ENCODE data around the gene ROR1. TPM values are rescaled to one million over a fixed set of nuclear protein-coding genes. Genes with fewer than 3 reads are reported as not detected.

Gene ROR1
- total and polyA plus RNA-seq, 2 donors (not counting 3 experiments of a cell fraction or from before 2014, with no cell fraction given) = 2.6 to 3.5 TPM

GRCh38 chr1:63738772-63739171 lies 35.0 kb upstream of the ROR1 start:
- DNase-seq (ENCODE audit: low read depth, low spot score) = no peak
- Histone ChIP-seq H4K20me1 (replicated peaks; ENCODE audit: control insufficient read depth, extremely low read depth, insufficient read depth, low read length) (no peaks in the 10 kb centered on the region), H3K79me2 (ENCODE audit: control insufficient read depth, insufficient read depth, low read length) (no peaks in the 10 kb centered on the region), H3K9me3 (replicated peaks; ENCODE audit: control insufficient read depth, insufficient read depth, low read length) (no peaks in the 10 kb centered on the region), H3K4me2 (ENCODE audit: insufficient read depth, low read length) (no peak overlapping the region), H3K27me3 (ENCODE audit: control insufficient read depth in 2 of 2, insufficient read depth in 2 of 2, low read length in 2 of 2) (no peaks in the 10 kb centered on the region), H3K4me1 (ENCODE audit: control insufficient read depth, extremely low read depth, insufficient read depth, low read length) (no peaks in the 10 kb centered on the region), H3K36me3 (ENCODE audit: control insufficient read depth in 2 of 2, extremely low read depth in 1 of 2, insufficient read depth in 2 of 2, low read length in 2 of 2) (no peaks in the 10 kb centered on the region), H3K27ac (ENCODE audit: insufficient read depth, low read depth, low read length) (no peak overlapping the region), H3K4me3 (replicated peaks in 1 of 3; ENCODE audit: insufficient read depth in 1 of 3, low read depth in 1 of 3, low read length in 3 of 3) (no peak overlapping the region), H3K9me1 (replicated peaks; ENCODE audit: control insufficient read depth, extremely low read depth, insufficient read depth, low read length) (no peaks in the 10 kb centered on the region), H3K9ac (replicated peaks; ENCODE audit: extremely low read depth, insufficient read depth, low read length) (no peak overlapping the region), H2AFZ (ENCODE audit: low read depth, low read length) (no peak overlapping the region)
- dilution Hi-C loops (cut with MboI; ENCODE audit: extremely low pct_ligation_motif_present, low sequenced_read_pairs) = no loop called here
- FAIRE-seq = no peak
- ChIA-PET CTCF (interaction anchor here (0.8 to 1.5 kb wide), 2 partner anchors 47 to 398 kb away, joined by 4 read pairs; no protein-coding TSS in a partner anchor), POLR2A (no interaction called here)
- TF ChIP-seq CTCF (IDR thresholded peaks at IDR 0.05; ENCODE audit: extremely low read depth in 1 of 2, insufficient read depth in 1 of 2, low read depth in 1 of 2, low read length in 2 of 2) (no peak), MYC (IDR thresholded peaks at IDR 0.05; ENCODE audit: low read depth, low read length) (no peak), POLR2A (IDR thresholded peaks at IDR 0.05; ENCODE audit: low read depth, low read length) (no peak), FOS (IDR thresholded peaks at IDR 0.05; ENCODE audit: borderline replicate concordance, insufficient read depth, low read length) (no peak), POLR2AphosphoS5 (IDR thresholded peaks at IDR 0.05; ENCODE audit: insufficient read depth, low read depth, low read length) (no peak), EZH2 (IDR thresholded peaks at IDR 0.05; ENCODE audit: borderline replicate concordance, low read depth, low read length, severe bottlenecking) (no peak)
- intact Hi-C loops (cut with micrococcal nuclease) = no loop called here
- BruUV-seq (replicated peaks) = no TSS peak

GRCh38 chr1:63739452-63739851 lies 34.4 kb upstream of the ROR1 start:
- TF ChIP-seq MAX (IDR thresholded peaks at IDR 0.05; ENCODE audit: insufficient read depth, insufficient read length) (no peak), EZH2 (IDR thresholded peaks at IDR 0.05; ENCODE audit: borderline replicate concordance, low read depth, low read length, severe bottlenecking) (no peak), POLR2A (IDR thresholded peaks at IDR 0.05; ENCODE audit: low read depth, low read length) (no peak), POLR2AphosphoS5 (IDR thresholded peaks at IDR 0.05; ENCODE audit: insufficient read depth, low read depth, low read length) (no peak), JUN (IDR thresholded peaks at IDR 0.05; ENCODE audit: borderline replicate concordance, insufficient read depth, insufficient read length, low read depth) (no peak), MYC (IDR thresholded peaks at IDR 0.05; ENCODE audit: low read depth, low read length) (no peak), FOS (IDR thresholded peaks at IDR 0.05; ENCODE audit: borderline replicate concordance, insufficient read depth, low read length) (no peak), GATA2 (IDR thresholded peaks at IDR 0.05; ENCODE audit: insufficient read depth, insufficient read length, low read depth, low read length) (no peak), CTCF (IDR thresholded peaks at IDR 0.05; ENCODE audit: extremely low read depth in 1 of 2, insufficient read depth in 1 of 2, low read depth in 1 of 2, low read length in 2 of 2) (no peak)
- no peaks in the 10 kb centered on the region for H3K27me3 ChIP-seq (ENCODE audit: control insufficient read depth in 2 of 2, insufficient read depth in 2 of 2, low read length in 2 of 2)
- H3K4me3 ChIP-seq (replicated peaks in 1 of 3; ENCODE audit: insufficient read depth in 1 of 3, low read depth in 1 of 3, low read length in 3 of 3) = no peak overlapping the region
- dilution Hi-C loops (cut with MboI; ENCODE audit: extremely low pct_ligation_motif_present, low sequenced_read_pairs) (no loop called here), intact Hi-C loops (cut with micrococcal nuclease) (no loop called here)
- no peaks in the 10 kb centered on the region for H3K4me1 ChIP-seq (ENCODE audit: control insufficient read depth, extremely low read depth, insufficient read depth, low read length)
- H4K20me1 ChIP-seq (replicated peaks; ENCODE audit: control insufficient read depth, extremely low read depth, insufficient read depth, low read length) = no peaks in the 10 kb centered on the region
- FAIRE-seq = no peak
- H2AFZ ChIP-seq (ENCODE audit: low read depth, low read length) = no peak overlapping the region
- H3K9ac ChIP-seq (replicated peaks; ENCODE audit: extremely low read depth, insufficient read depth, low read length) = no peak overlapping the region
- no peaks in the 10 kb centered on the region for H3K9me3 ChIP-seq (replicated peaks; ENCODE audit: control insufficient read depth, insufficient read depth, low read length)
- H3K27ac ChIP-seq (ENCODE audit: insufficient read depth, low read depth, low read length) = no peak overlapping the region
- H3K79me2 ChIP-seq (ENCODE audit: control insufficient read depth, insufficient read depth, low read length) = no peaks in the 10 kb centered on the region
- no peak overlapping the region for H3K4me2 ChIP-seq (ENCODE audit: insufficient read depth, low read length)
- ChIA-PET CTCF (interaction anchor here (0.8 to 1.5 kb wide), 2 partner anchors 47 to 398 kb away, joined by 4 read pairs; no protein-coding TSS in a partner anchor), POLR2A (no interaction called here)
- DNase-seq (ENCODE audit: low read depth, low spot score) = no peak
- no TSS peak for BruUV-seq (replicated peaks)
- no peaks in the 10 kb centered on the region for H3K9me1 ChIP-seq (replicated peaks; ENCODE audit: control insufficient read depth, extremely low read depth, insufficient read depth, low read length)
- H3K36me3 ChIP-seq (ENCODE audit: control insufficient read depth in 2 of 2, extremely low read depth in 1 of 2, insufficient read depth in 2 of 2, low read length in 2 of 2) = no peaks in the 10 kb centered on the region

All from endothelial cell of umbilical vein (primary cell).